ENCODE measurements around the gene TMEM176A.

The TMEM176A gene

GRCh38 chr7:150800581-150801241 is at the start of gene TMEM176A:
TMEM176A (plus strand) TSS chr7:150800769; CDS start chr7:150801551, 782 bp downstream.
- no peak for DNase-seq (ENCODE audit: extremely low read depth, insufficient read length)
- H3K4me3 ChIP-seq (replicated peaks; ENCODE audit: low read depth, low read length) = no peak within 1 kb of the TSS
- no peak for TF ChIP-seq CTCF (IDR thresholded peaks at IDR 0.05; ENCODE audit: insufficient read depth, low read length, poor library complexity, severe bottlenecking)
- H3K27me3 ChIP-seq (replicated peaks; ENCODE audit: control insufficient read depth, insufficient read depth, low read length) = peaks cover 2% of the 10 kb centered on the region
- no peaks in the 10 kb centered on the region for H3K36me3 ChIP-seq (ENCODE audit: control insufficient read depth, insufficient read depth, low read length)

- no peak for DNase-seq (ENCODE audit: extremely low read depth, insufficient read length)
- Histone ChIP-seq H3K27me3 (replicated peaks; ENCODE audit: control insufficient read depth, insufficient read depth, low read length) (no peaks in the 10 kb centered on the region), H3K36me3 (ENCODE audit: control insufficient read depth, insufficient read depth, low read length) (no peaks in the 10 kb centered on the region), H3K4me3 (replicated peaks; ENCODE audit: low read depth, low read length) (no peak overlapping the region)
- TF ChIP-seq CTCF (IDR thresholded peaks at IDR 0.05; ENCODE audit: insufficient read depth, low read length, poor library complexity, severe bottlenecking) = no peak
Measured at GRCh38 chr7:150751702-150752101, 48.9 kb upstream of the TMEM176A start.

- Histone ChIP-seq H3K27me3 (replicated peaks; ENCODE audit: control insufficient read depth, insufficient read depth, low read length) (no peaks in the 10 kb centered on the region), H3K36me3 (ENCODE audit: control insufficient read depth, insufficient read depth, low read length) (no peaks in the 10 kb centered on the region), H3K4me3 (replicated peaks; ENCODE audit: low read depth, low read length) (no peak overlapping the region)
- TF ChIP-seq CTCF (IDR thresholded peaks at IDR 0.05; ENCODE audit: insufficient read depth, low read length, poor library complexity, severe bottlenecking) = no peak
- DNase-seq (ENCODE audit: extremely low read depth, insufficient read length) = no peak
Measured at GRCh38 chr7:150753239-150753638, 47.3 kb upstream of the TMEM176A start.

- DNase-seq (ENCODE audit: extremely low read depth, insufficient read length) = peak; percentile 49
- no peak overlapping the region for H3K4me3 ChIP-seq (replicated peaks; ENCODE audit: low read depth, low read length)
- H3K27me3 ChIP-seq (replicated peaks; ENCODE audit: control insufficient read depth, insufficient read depth, low read length) = no peaks in the 10 kb centered on the region
- no peaks in the 10 kb centered on the region for H3K36me3 ChIP-seq (ENCODE audit: control insufficient read depth, insufficient read depth, low read length)
- peak; percentile 46 for TF ChIP-seq CTCF (IDR thresholded peaks at IDR 0.05; ENCODE audit: insufficient read depth, low read length, poor library complexity, severe bottlenecking)
Measured at GRCh38 chr7:150753826-150754603, 46.6 kb upstream of the TMEM176A start.

- no peak for TF ChIP-seq CTCF (IDR thresholded peaks at IDR 0.05; ENCODE audit: insufficient read depth, low read length, poor library complexity, severe bottlenecking)
- Histone ChIP-seq H3K4me3 (replicated peaks; ENCODE audit: low read depth, low read length) (no peak overlapping the region), H3K27me3 (replicated peaks; ENCODE audit: control insufficient read depth, insufficient read depth, low read length) (no peaks in the 10 kb centered on the region), H3K36me3 (ENCODE audit: control insufficient read depth, insufficient read depth, low read length) (no peaks in the 10 kb centered on the region)
- DNase-seq (ENCODE audit: extremely low read depth, insufficient read length) = no peak
Measured at GRCh38 chr7:150754951-150755350, 45.6 kb upstream of the TMEM176A start.
